Natural killer cell (primary cell): ENCODE measurements around the gene COX7A1. TPM values are rescaled to one million over a fixed set of nuclear protein-coding genes. Genes with fewer than 3 reads are reported as not detected.

Experiments
- ATAC-seq, 3 donors: fragments of 150-1000 bp in 2 of 3; fragments of 200-7000 bp in 1 of 3; cut with Tn5 transposase; 1 replicate in 1 of 3; 2 replicates in 2 of 3; pipeline ENCODE4 v1.10.0; 2021; ENCODE audit warnings: mild to moderate bottlenecking in 2 of 3, moderate library complexity in 2 of 3
- DNase-seq, 2 donors: peaks; one replicate each; pipeline versions ENCODE4 v3.0.0 to v3.0.0-alpha.2; 2013 to 2021; ENCODE audit warnings: mixed read lengths in 1 of 2
- H3K27ac ChIP-seq: one replicate; pipeline ENCODE4 v1.5.1; 2013; ENCODE audit warnings: mild to moderate bottlenecking, low read length
- H3K27me3 ChIP-seq: one replicate; pipeline ENCODE4 v1.6.1; 2013; ENCODE audit warnings: low read length; ENCODE audit not compliant: control insufficient read depth, insufficient read depth
- H3K36me3 ChIP-seq: one replicate; pipeline ENCODE4 v1.6.1; 2013; ENCODE audit warnings: low read length; ENCODE audit not compliant: control insufficient read depth, insufficient read depth
- H3K4me1 ChIP-seq: one replicate; pipeline ENCODE4 v1.6.1; 2013; ENCODE audit warnings: low read length; ENCODE audit not compliant: control insufficient read depth, insufficient read depth
- H3K4me3 ChIP-seq: one replicate; pipeline ENCODE4 v1.5.1; 2013; ENCODE audit warnings: low read length
- H3K9me3 ChIP-seq: one replicate; pipeline ENCODE4 v1.6.1; 2013; ENCODE audit warnings: low read length; ENCODE audit not compliant: control insufficient read depth, insufficient read depth
- H3K27ac Mint-ChIP-seq, 2 donors: one replicate each; pipeline ENCODE4 v1.8.0; 2022; ENCODE audit warnings: mild to moderate bottlenecking in 2 of 2, mixed read lengths in 2 of 2, moderate library complexity in 1 of 2
- H3K27me3 Mint-ChIP-seq, 2 donors: one replicate each; pipeline ENCODE4 v1.8.0; 2022; ENCODE audit warnings: low read depth in 2 of 2, mixed read lengths in 2 of 2
- H3K36me3 Mint-ChIP-seq: one replicate; pipeline ENCODE4 v1.8.0; 2022; ENCODE audit warnings: mixed read lengths
- H3K4me1 Mint-ChIP-seq, 2 donors: one replicate each; pipeline ENCODE4 v1.8.0; 2022; ENCODE audit warnings: mixed read lengths in 2 of 2
- H3K4me3 Mint-ChIP-seq: one replicate; pipeline ENCODE4 v1.8.0; 2022; ENCODE audit warnings: mild to moderate bottlenecking, moderate library complexity, mixed read lengths
- H3K9me3 Mint-ChIP-seq, 2 donors: one replicate each; pipeline ENCODE4 v1.8.0; 2022; ENCODE audit warnings: mixed read lengths in 2 of 2
- WGBS: methylation state at CpG from one replicate; pipeline ENCODE4 v1.1.7; 2013; ENCODE audit warnings: missing lambda C conversion rate; ENCODE audit not compliant: insufficient coverage; 5-methylcytosine and 5-hydroxymethylcytosine counted together
- intact Hi-C: fragments of 100-400 bp; cut with micrococcal nuclease; formaldehyde crosslinking; loops from one replicate; pipeline ENCODE4 v1.14.2; 2022
- total RNA-seq, 4 donors: library from RNA; stranded (reverse); fragments of 120-200 nt in 1 of 4; gene quantifications; one replicate each; pipeline versions ENCODE4 v1.2.3 to v1.2.4, GENCODE V29; 2013 to 2022
- TF ChIP-seq, protein P1 (sequence below): fragments of 200-600 bp; IDR thresholded peaks from one replicate; pipeline ENCODE4 v1.8.0; 2022; ENCODE audit warnings: antibody characterized with exemption

The COX7A1 gene
- total RNA-seq, 3 donors from 2014 or later (not counting 1 experiment from before 2014, with no cell fraction given), result not detected

GRCh38 chr19:36103040-36103626 is 49.1 kb downstream of the COX7A1 start:
- no peak overlapping the region for H3K4me3 ChIP-seq
- TF ChIP-seq, protein P1, sequence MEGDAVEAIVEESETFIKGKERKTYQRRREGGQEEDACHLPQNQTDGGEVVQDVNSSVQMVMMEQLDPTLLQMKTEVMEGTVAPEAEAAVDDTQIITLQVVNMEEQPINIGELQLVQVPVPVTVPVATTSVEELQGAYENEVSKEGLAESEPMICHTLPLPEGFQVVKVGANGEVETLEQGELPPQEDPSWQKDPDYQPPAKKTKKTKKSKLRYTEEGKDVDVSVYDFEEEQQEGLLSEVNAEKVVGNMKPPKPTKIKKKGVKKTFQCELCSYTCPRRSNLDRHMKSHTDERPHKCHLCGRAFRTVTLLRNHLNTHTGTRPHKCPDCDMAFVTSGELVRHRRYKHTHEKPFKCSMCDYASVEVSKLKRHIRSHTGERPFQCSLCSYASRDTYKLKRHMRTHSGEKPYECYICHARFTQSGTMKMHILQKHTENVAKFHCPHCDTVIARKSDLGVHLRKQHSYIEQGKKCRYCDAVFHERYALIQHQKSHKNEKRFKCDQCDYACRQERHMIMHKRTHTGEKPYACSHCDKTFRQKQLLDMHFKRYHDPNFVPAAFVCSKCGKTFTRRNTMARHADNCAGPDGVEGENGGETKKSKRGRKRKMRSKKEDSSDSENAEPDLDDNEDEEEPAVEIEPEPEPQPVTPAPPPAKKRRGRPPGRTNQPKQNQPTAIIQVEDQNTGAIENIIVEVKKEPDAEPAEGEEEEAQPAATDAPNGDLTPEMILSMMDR, result no peak
- no peak overlapping the region for H3K27ac Mint-ChIP-seq
- intact Hi-C loops, result no loop called here
- no peaks in the 10 kb centered on the region for H3K36me3 Mint-ChIP-seq
- H3K4me1 ChIP-seq, result no peaks in the 10 kb centered on the region
- H3K9me3 ChIP-seq, result no peaks in the 10 kb centered on the region
- H3K4me1 Mint-ChIP-seq, result no peaks in the 10 kb centered on the region
- no peak for DNase-seq
- H3K27ac ChIP-seq, result no peak overlapping the region
- no peaks in the 10 kb centered on the region for H3K27me3 ChIP-seq
- H3K36me3 ChIP-seq, result no peaks in the 10 kb centered on the region
- no peaks in the 10 kb centered on the region for H3K9me3 Mint-ChIP-seq
- 98% methylated on average over 24 of the region's 24 CpGs for WGBS
- no peak for ATAC-seq
- H3K4me3 Mint-ChIP-seq, result no peak overlapping the region
- H3K27me3 Mint-ChIP-seq, result no peaks in the 10 kb centered on the region

DNA sequence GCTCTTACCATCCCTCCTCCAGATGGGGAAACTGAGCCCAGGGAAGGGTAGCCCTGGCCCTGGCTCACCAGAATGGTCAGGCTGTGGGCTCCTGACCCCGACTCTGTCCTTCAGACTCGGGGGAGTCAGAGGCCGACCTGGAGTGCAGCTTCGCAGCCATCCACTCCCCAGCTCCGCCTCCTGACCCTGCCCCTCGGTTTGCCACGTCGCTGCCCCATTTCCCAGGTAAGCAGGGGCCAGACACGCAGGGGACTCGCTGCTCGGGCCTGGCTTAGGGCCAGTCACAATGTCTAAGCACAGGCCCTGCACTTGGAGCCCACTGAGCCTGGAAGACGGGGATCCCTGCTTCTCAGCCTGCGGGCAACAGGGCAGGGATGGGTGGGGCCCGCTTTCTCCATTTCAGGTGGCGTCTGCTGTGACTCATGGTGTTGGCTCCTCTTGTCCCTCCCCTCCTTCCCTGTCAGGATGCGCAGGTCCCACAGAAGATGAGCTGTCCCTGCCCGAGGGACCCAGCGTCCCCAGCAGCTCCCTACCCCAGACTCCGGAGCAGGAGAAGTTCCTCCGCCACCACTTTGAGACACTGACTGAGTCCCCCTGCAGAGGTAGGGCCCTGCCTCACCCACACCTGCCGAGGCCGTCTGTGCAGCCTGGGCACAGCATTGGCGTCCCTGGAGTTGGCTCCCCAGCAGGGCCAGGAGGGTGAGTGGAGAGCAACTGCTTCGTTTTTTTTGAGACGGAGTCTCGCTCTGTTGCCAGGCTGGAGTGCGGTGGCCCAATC is 50.5 kb downstream of the COX7A1 start:
- Histone ChIP-seq H3K4me3 (no peak overlapping the region), H3K36me3 (no peaks in the 10 kb centered on the region), H3K27me3 (no peaks in the 10 kb centered on the region), H3K27ac (no peak overlapping the region), H3K9me3 (no peaks in the 10 kb centered on the region), H3K4me1 (no peaks in the 10 kb centered on the region)
- Mint-ChIP-seq H3K9me3 (no peaks in the 10 kb centered on the region), H3K27me3 (no peaks in the 10 kb centered on the region), H3K36me3 (no peaks in the 10 kb centered on the region), H3K27ac (no peak overlapping the region), H3K4me3 (no peak overlapping the region), H3K4me1 (no peaks in the 10 kb centered on the region)
- intact Hi-C loops, result no loop called here
- TF ChIP-seq, protein P1, result no peak
- DNase-seq (no peak), ATAC-seq (no peak)
- 95% methylated on average over 27 of the region's 27 CpGs for WGBS

Other genes starting within 250 kb of the COX7A1 start
- gene HCST, start 249.9 kb downstream of the COX7A1 start, total RNA-seq, result 100 to 1,000 TPM; 281 to 307 (median 296) TPM
- 100 to 1,000 TPM; 439 to 494 (median 469) TPM for gene TYROBP, start 244.2 kb downstream of the COX7A1 start, total RNA-seq
- gene LRFN3, start 216.1 kb downstream of the COX7A1 start, total RNA-seq, result 1 to 10 TPM; 2.6 to 9.3 (median 3.2) TPM
- gene SDHAF1, start 157.3 kb downstream of the COX7A1 start, total RNA-seq, result 10 to 100 TPM in 2 of 3 donors, 1 to 10 TPM in 1; 9.2 to 12.1 (median 10.5) TPM
- gene SYNE4, start 143.6 kb downstream of the COX7A1 start, total RNA-seq, result 1 to 10 TPM in 2 of 3 donors, under 1 TPM in 1; 0.41 to 2.6 (median 1.5) TPM
- gene ALKBH6, start 138.2 kb downstream of the COX7A1 start, total RNA-seq, result 10 to 100 TPM; 39.0 to 57.3 (median 48.1) TPM
- gene CLIP3, start 119.6 kb downstream of the COX7A1 start, total RNA-seq, result 1 to 10 TPM in 2 of 3 donors, under 1 TPM in 1; 0.33 to 2.1 (median 1.3) TPM
- gene THAP8, start 98.2 kb downstream of the COX7A1 start, total RNA-seq, result 1 to 10 TPM; 1.8 to 3.2 (median 2.8) TPM
- 1 to 10 TPM; 3.9 to 5.9 (median 4.8) TPM for gene WDR62, start 97.5 kb downstream of the COX7A1 start, total RNA-seq
- not detected for gene OVOL3, start 41.3 kb downstream of the COX7A1 start, total RNA-seq
- 10 to 100 TPM; 26.6 to 33.4 (median 31.8) TPM for gene POLR2I, start 37.6 kb downstream of the COX7A1 start, total RNA-seq
- 100 to 1,000 TPM; 153 to 180 (median 175) TPM for gene TBCB, start 37.0 kb downstream of the COX7A1 start, total RNA-seq
- gene CAPNS1, start 12.4 kb downstream of the COX7A1 start, total RNA-seq, result 100 to 1,000 TPM; 569 to 637 (median 578) TPM
- 10 to 100 TPM in 2 of 3 donors, 1 to 10 TPM in 1; 7.7 to 19.1 (median 10.5) TPM for gene ZNF565, start 62.2 kb upstream of the COX7A1 start, total RNA-seq
- gene ZNF146, start 62.7 kb upstream of the COX7A1 start, total RNA-seq, result 10 to 100 TPM; 20.3 to 37.3 (median 21.5) TPM
- gene ZFP14, start 226.8 kb upstream of the COX7A1 start, total RNA-seq, result 1 to 10 TPM; 7.4 to 8.2 (median 7.8) TPM